Keratinocyte (primary cell): ENCODE data around the gene SEC14L2. TPM values are rescaled to one million over a fixed set of nuclear protein-coding genes. Genes with fewer than 3 reads are reported as not detected.
A peak's percentile ranks its signal among the peaks of the same experiment; 100 is the strongest.

Experiments used
- DNase-seq: peaks from one replicate; pipeline ENCODE4 v3.0.0-alpha.2; 2011; ENCODE audit warnings: low read depth, missing footprints, low spot score
- FAIRE-seq: peaks from 2 replicates; lab custom pipeline; 2011; peaks lifted over from hg19 to GRCh38; lab: Jason Lieb, UNC
- H2AFZ ChIP-seq: 2 replicates; pipeline ENCODE4 v1.6.0; 2012; ENCODE audit warnings: low read length, control low read depth, inconsistent platforms; ENCODE audit not compliant: control insufficient read depth
- H3K27ac ChIP-seq: 2 replicates; pipeline ENCODE4 v1.5.1; 2011; ENCODE audit warnings: low read length; ENCODE audit not compliant: control insufficient read depth, insufficient read depth
- H3K27me3 ChIP-seq: 3 replicates; pipeline ENCODE4 v1.6.0; 2011; ENCODE audit warnings: low read length; ENCODE audit not compliant: control insufficient read depth, insufficient read depth; ENCODE audit errors: extremely low read depth
- H3K36me3 ChIP-seq, 2 experiments: 2 replicates in 1 of 2; 3 replicates in 1 of 2; pipeline ENCODE4 v1.5.1; 2011; ENCODE audit warnings: low read length in 2 of 2, mild to moderate bottlenecking in 1 of 2; ENCODE audit not compliant: control insufficient read depth in 2 of 2, insufficient read depth in 2 of 2; ENCODE audit errors: extremely low read depth in 1 of 2
- H3K4me1 ChIP-seq: 3 replicates; pipeline ENCODE4 v1.5.1; 2011; ENCODE audit warnings: low read length; ENCODE audit not compliant: control insufficient read depth, insufficient read depth; ENCODE audit errors: extremely low read depth
- H3K4me2 ChIP-seq: 3 replicates; pipeline ENCODE4 v1.6.0; 2011; ENCODE audit warnings: low read depth, low read length; ENCODE audit not compliant: control insufficient read depth, insufficient read depth; ENCODE audit errors: extremely low read depth
- H3K4me3 ChIP-seq, 3 experiments: fragments of 200-600 bp in 1 of 3; sonication (generic) in 1 of 3; 2 replicates in 2 of 3; 3 replicates in 1 of 3; pipeline ENCODE4 v1.5.1; 2011 to 2016; ENCODE audit warnings: low read length in 3 of 3, mild to moderate bottlenecking in 3 of 3, control low read depth in 2 of 3, inconsistent platforms in 1 of 3, low read depth in 1 of 3, mixed read lengths in 1 of 3, mixed run types in 1 of 3, moderate library complexity in 1 of 3; ENCODE audit not compliant: control insufficient read depth in 2 of 3, insufficient read depth in 2 of 3; ENCODE audit errors: extremely low read depth in 1 of 3
- H3K79me2 ChIP-seq: 2 replicates; pipeline ENCODE4 v1.6.0; 2012; ENCODE audit warnings: low read length; ENCODE audit not compliant: control insufficient read depth, insufficient read depth
- H3K9ac ChIP-seq: 3 replicates; pipeline ENCODE4 v1.6.0; 2011; ENCODE audit warnings: low read length; ENCODE audit not compliant: control insufficient read depth, insufficient read depth; ENCODE audit errors: extremely low read depth
- H3K9me1 ChIP-seq: 3 replicates; pipeline ENCODE4 v1.6.0; 2011; ENCODE audit warnings: low read length; ENCODE audit not compliant: control insufficient read depth, insufficient read depth; ENCODE audit errors: extremely low read depth
- H3K9me3 ChIP-seq: 2 replicates; pipeline ENCODE4 v1.5.1; 2012; ENCODE audit warnings: low read depth, low read length; ENCODE audit not compliant: control insufficient read depth
- H4K20me1 ChIP-seq: 3 replicates; pipeline ENCODE4 v1.6.0; 2011; ENCODE audit warnings: low read length; ENCODE audit not compliant: control insufficient read depth, insufficient read depth; ENCODE audit errors: extremely low read depth
- EZH2 ChIP-seq: IDR thresholded peaks from one replicate; pipeline ENCODE4 v1.6.1; 2012; ENCODE audit warnings: inconsistent platforms, mild to moderate bottlenecking, low read length, moderate library complexity
- dilution Hi-C: fragments of 300-500 bp; cut with MboI; formaldehyde crosslinking; loops from one replicate; pipeline ENCODE4 v1.7.0; 2020; ENCODE audit warnings: low sequenced_read_pairs; ENCODE audit not compliant: extremely low pct_ligation_motif_present
- polyA plus RNA-seq, 5 experiments: library from polyadenylated mRNA; depleted of rRNA in 3 of 5; stranded (reverse) in 3 of 5; stranded (forward) in 1 of 5; unstranded in 1 of 5; fragments of >200 nt; gene quantifications; 1 replicate in 1 of 5; 2 replicates in 3 of 5; 3 replicates in 1 of 5; pipeline versions ENCODE4 v1.2.1 to v1.2.3, GENCODE V29; 2011 to 2012; ENCODE audit warnings: missing spikeins in 2 of 5, low read depth in 1 of 5, low replicate concordance in 1 of 5
- TF ChIP-seq, protein P1 (sequence below), 3 experiments: IDR thresholded peaks in 1 of 3; conservative IDR thresholded peaks in 1 of 3; optimal IDR thresholded peaks in 1 of 3; 2 replicates in 2 of 3; 3 replicates in 1 of 3; pipeline versions ENCODE3 to v1.5.1; 2011; ENCODE audit warnings: low read length in 3 of 3, mild to moderate bottlenecking in 3 of 3, moderate library complexity in 2 of 3, control low read depth in 1 of 3, inconsistent platforms in 1 of 3; ENCODE audit not compliant: insufficient read depth in 2 of 3; ENCODE audit errors: extremely low read depth in 1 of 3

The SEC14L2 gene
- polyA plus RNA-seq, 1 donor (not counting 4 experiments of a cell fraction or from before 2014, with no cell fraction given) = 103 TPM

DNA sequence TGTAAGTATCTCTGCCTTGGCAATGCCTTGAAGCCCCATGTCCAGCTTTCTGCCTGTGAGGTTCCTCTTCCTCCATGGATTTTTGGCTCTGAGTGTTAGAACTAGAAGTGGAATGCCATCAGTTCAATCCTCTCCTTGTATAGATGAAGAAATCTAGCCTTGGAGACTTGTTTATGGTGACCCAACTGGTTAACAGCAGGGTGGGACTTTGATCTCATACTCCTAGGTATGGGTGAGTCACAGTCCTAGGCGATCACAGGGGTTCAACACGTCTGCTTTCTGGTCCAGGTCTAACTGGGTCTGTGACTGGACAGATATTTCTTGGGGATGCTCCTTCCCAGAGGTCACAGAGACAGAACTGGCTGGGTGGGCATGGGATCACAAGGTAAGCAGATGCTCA, 19.6 kb downstream of the SEC14L2 start:
- dilution Hi-C loops = no loop called here
- no peaks in the 10 kb centered on the region for H3K9me1 ChIP-seq
- H3K79me2 ChIP-seq = peaks cover 3% of the 10 kb centered on the region
- no peak for TF ChIP-seq EZH2
- TF ChIP-seq, protein P1, sequence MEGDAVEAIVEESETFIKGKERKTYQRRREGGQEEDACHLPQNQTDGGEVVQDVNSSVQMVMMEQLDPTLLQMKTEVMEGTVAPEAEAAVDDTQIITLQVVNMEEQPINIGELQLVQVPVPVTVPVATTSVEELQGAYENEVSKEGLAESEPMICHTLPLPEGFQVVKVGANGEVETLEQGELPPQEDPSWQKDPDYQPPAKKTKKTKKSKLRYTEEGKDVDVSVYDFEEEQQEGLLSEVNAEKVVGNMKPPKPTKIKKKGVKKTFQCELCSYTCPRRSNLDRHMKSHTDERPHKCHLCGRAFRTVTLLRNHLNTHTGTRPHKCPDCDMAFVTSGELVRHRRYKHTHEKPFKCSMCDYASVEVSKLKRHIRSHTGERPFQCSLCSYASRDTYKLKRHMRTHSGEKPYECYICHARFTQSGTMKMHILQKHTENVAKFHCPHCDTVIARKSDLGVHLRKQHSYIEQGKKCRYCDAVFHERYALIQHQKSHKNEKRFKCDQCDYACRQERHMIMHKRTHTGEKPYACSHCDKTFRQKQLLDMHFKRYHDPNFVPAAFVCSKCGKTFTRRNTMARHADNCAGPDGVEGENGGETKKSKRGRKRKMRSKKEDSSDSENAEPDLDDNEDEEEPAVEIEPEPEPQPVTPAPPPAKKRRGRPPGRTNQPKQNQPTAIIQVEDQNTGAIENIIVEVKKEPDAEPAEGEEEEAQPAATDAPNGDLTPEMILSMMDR (optimal IDR thresholded peaks at IDR 0.05 in 1 of 3, IDR thresholded peaks at IDR 0.05 in 1 of 3, conservative IDR thresholded peaks at IDR 0.05 in 1 of 3; ENCODE audit: extremely low read depth in 1 of 3, insufficient read depth in 2 of 3, low read length in 3 of 3) = no peak
- H3K27ac ChIP-seq = peak overlapping the region; percentile 7
- no peak for DNase-seq
- H3K4me2 ChIP-seq = no peak overlapping the region
- H2AFZ ChIP-seq = no peak overlapping the region
- peaks cover 37 to 63% of the 10 kb centered on the region in 2 experiments for H3K36me3 ChIP-seq
- H4K20me1 ChIP-seq = no peaks in the 10 kb centered on the region
- no peak overlapping the region for H3K4me3 ChIP-seq
- no peaks in the 10 kb centered on the region for H3K9me3 ChIP-seq
- H3K27me3 ChIP-seq = no peaks in the 10 kb centered on the region
- H3K9ac ChIP-seq = no peak overlapping the region
- H3K4me1 ChIP-seq = peaks cover 47% of the 10 kb centered on the region
- FAIRE-seq = peak; percentile 69

DNA sequence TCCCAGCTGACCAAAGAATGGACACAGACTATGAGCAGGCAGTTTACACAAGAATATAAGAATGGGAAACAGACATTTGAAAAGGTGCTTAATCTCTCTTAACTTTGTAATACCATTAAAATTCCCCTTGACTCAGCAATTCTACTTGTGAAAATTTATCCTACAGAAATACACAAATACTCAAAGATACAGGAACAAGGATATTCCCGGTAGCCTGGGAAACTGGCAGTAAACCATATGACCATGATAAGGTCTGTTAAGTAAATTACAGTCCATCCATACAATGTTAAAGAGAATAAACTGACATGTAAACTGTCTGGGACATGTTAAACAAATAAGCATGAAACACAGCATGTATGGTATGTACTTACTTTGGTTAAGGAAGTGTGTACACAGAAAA, 20.0 kb downstream of the SEC14L2 start:
- Histone ChIP-seq H4K20me1 (no peaks in the 10 kb centered on the region), H3K4me3 (no peak overlapping the region), H3K9me3 (no peaks in the 10 kb centered on the region), H3K4me1 (peaks cover 48% of the 10 kb centered on the region), H3K27me3 (no peaks in the 10 kb centered on the region), H3K79me2 (peaks cover 3% of the 10 kb centered on the region), H3K36me3 (peaks cover 37 to 63% of the 10 kb centered on the region in 2 experiments), H3K27ac (peak overlapping the region; percentile 6), H3K9ac (no peak overlapping the region), H3K9me1 (no peaks in the 10 kb centered on the region), H2AFZ (no peak overlapping the region), H3K4me2 (no peak overlapping the region)
- FAIRE-seq = no peak
- dilution Hi-C loops = no loop called here
- TF ChIP-seq, protein P1 (optimal IDR thresholded peaks at IDR 0.05 in 1 of 3, IDR thresholded peaks at IDR 0.05 in 1 of 3, conservative IDR thresholded peaks at IDR 0.05 in 1 of 3; ENCODE audit: extremely low read depth in 1 of 3, insufficient read depth in 2 of 3, low read length in 3 of 3) = no peak
- no peak for TF ChIP-seq EZH2
- DNase-seq = no peak
